ENCODE results near the gene TYMS.

TYMS gene

GRCh38 chr18:682833-683232 lies 25.4 kb downstream of the TYMS start:
- no peak for TF ChIP-seq CTCF (IDR thresholded peaks at IDR 0.05; ENCODE audit: control extremely low read depth, extremely low read depth, low read depth, missing control alignments)
- DNase-seq (ENCODE audit: extremely low spot score): no peak
- CTCF ChIA-PET: interaction anchor here (1.4 kb wide), 1 partner anchor 10 kb away, joined by 4 read pairs; no protein-coding TSS in a partner anchor
- POLR2A ChIA-PET: no interaction called here

DNA sequence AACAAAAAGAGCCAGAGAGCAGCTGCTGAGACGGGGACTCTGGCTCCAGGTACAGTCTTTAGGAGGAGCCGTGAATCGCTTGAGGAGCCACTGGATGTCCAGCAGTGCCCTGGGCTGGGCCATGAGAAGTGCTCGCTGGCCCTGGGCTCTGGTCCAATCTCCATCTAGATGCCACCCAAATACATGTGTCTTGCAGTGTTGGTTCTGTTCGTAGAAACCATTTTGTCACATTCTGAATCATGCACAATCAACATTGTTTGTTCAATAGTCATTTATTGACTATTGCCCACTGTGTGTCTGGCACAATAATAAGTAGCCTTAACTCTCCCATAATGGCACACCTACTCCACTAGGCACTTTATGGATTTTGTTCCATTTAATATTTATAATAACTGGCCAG lies 26.1 kb downstream of the TYMS start:
- POLR2A ChIA-PET: no interaction called here
- CTCF ChIA-PET: interaction anchor here (1.4 kb wide), 1 partner anchor 10 kb away, joined by 4 read pairs; no protein-coding TSS in a partner anchor
- no peak for DNase-seq (ENCODE audit: extremely low spot score)

GRCh38 chr18:685438-685837 lies 28.0 kb downstream of the TYMS start:
- no peak for TF ChIP-seq CTCF (IDR thresholded peaks at IDR 0.05; ENCODE audit: control extremely low read depth, extremely low read depth, low read depth, missing control alignments)
- POLR2A ChIA-PET: no interaction called here
- CTCF ChIA-PET: interaction anchor here (0.7 to 1.7 kb wide), 5 partner anchors 27 to 154 kb away, joined by 3 to 5 read pairs (median 3); partner anchors contain the start of gene ENOSF1
- DNase-seq (ENCODE audit: extremely low spot score): no peak

More for the DNA sequence above, 26.1 kb downstream of the TYMS start:
- TF ChIP-seq CTCF (IDR thresholded peaks at IDR 0.05; ENCODE audit: control extremely low read depth, extremely low read depth, low read depth, missing control alignments): no peak

DNA sequence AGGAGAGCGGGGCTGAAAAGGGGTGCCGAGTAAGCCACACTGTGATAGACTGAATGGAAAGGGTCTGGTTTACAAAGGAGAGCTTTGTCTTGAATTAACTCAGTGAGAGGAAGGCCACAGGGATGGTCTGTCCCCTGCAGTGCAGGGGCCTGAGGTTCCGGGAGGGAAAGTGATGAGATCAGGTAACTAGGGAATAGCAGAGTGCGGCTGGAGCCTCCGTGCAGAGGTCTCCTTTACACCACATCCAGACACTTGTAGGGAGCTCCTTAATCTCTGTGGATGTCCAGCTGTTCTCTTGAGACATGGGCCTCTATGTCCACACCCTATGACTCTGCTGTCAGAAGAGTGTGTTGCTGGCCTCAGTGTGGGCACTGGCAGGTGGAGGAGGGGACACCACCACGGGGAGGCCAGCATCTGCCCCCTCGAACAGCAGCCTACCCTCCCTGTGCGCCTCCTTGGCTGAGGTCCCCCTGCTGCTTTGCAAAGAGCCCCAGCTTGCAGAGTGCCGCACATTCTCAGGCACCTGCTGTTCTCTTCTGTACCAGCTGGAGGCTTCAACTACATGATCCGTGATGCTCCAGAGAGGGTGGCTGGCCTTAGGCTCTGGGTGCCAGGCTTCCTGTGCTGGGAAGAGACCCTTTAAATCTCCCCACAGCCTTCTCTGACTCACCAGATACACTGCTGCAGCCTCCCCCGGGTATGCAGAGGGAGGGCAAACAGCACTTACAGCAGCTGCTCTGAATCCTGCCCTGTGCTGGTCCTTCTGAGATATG lies 29.1 kb downstream of the TYMS start:
- POLR2A ChIA-PET: no interaction called here
- CTCF ChIA-PET: interaction anchor here (1.1 to 1.7 kb wide), 4 partner anchors 24 to 152 kb away, joined by 3 to 6 read pairs (median 4); no protein-coding TSS in a partner anchor
- no peak for TF ChIP-seq CTCF (IDR thresholded peaks at IDR 0.05; ENCODE audit: control extremely low read depth, extremely low read depth, low read depth, missing control alignments)

GRCh38 chr18:688323-688722 lies 30.9 kb downstream of the TYMS start:
- no peak for TF ChIP-seq CTCF (IDR thresholded peaks at IDR 0.05; ENCODE audit: control extremely low read depth, extremely low read depth, low read depth, missing control alignments)
- CTCF ChIA-PET: no interaction called here

More for the DNA sequence above, 29.1 kb downstream of the TYMS start:
- no peak for DNase-seq (ENCODE audit: extremely low spot score)

GRCh38 chr18:692824-693223 lies 35.4 kb downstream of the TYMS start:
- ChIA-PET POLR2A (interaction anchor here (1.3 kb wide), 1 partner anchor 20 kb away, joined by 3 read pairs; the partner anchor contains the start of gene ENOSF1), CTCF (interaction anchor here (0.9 to 1.3 kb wide), 2 partner anchors 11 to 138 kb away, joined by 3 to 4 read pairs; no protein-coding TSS in a partner anchor)
- no peak for TF ChIP-seq CTCF (IDR thresholded peaks at IDR 0.05; ENCODE audit: control extremely low read depth, extremely low read depth, low read depth, missing control alignments)
- no peak for DNase-seq (ENCODE audit: extremely low spot score)

More at GRCh38 chr18:688323-688722, 30.9 kb downstream of the TYMS start:
- DNase-seq (ENCODE audit: extremely low spot score): no peak
- POLR2A ChIA-PET: no interaction called here
